Inferior parietal cortex (tissue), 1 donor: ENCODE results near the gene MIER2.
A peak's percentile ranks its signal among the peaks of the same experiment; 100 is the strongest.
"Not testable (repeated sequence)": the region's sequence is repeated elsewhere in the genome, so short reads cannot be mapped to it uniquely, and the experiment has no call there.

Experiments
- DNase-seq: peaks from one replicate; pipeline ENCODE4 v3.0.0-alpha.2; 2016; ENCODE audit errors: extremely low spot score

The MIER2 gene

DNA sequence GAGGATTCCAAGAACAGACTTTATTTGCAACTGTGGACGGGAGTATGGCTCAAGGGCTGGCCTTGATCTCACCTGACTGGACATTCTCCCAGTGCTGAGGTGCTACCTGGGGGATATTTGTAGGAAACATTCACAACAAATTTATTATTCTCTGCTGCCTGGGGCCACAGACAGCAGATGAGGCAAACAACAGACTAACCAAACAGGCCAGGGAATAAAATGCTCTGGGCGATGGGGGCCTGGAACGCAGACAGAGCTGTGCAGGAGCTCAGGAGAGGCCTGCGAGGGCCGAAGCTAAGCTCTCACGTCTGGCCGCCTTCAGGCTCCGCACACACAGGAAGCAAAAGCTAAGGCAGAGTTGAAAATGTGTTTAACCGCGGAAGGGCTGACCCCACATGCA, 61.2 kb downstream of the MIER2 start:
- DNase-seq, result no peak

DNA sequence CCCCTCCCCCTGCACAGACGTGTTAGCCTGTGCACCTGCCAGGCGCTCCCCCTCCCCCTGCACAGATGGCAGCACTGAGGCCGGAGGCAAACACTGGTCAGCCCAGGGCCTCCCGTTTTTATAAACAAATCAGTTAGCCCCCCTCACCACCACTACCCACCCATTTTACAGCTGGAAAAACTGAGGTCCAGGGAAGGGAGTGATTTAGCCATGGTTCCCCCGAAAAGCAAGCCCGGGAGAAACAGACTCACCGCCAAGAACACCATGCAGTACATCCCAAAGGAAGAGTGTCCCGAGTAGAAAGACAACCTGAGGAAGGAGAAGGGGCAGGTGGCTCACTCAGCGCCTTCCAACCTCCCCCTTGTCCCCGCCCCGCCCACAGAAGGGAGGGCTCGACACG, 62.1 kb downstream of the MIER2 start:
- no peak for DNase-seq

DNA sequence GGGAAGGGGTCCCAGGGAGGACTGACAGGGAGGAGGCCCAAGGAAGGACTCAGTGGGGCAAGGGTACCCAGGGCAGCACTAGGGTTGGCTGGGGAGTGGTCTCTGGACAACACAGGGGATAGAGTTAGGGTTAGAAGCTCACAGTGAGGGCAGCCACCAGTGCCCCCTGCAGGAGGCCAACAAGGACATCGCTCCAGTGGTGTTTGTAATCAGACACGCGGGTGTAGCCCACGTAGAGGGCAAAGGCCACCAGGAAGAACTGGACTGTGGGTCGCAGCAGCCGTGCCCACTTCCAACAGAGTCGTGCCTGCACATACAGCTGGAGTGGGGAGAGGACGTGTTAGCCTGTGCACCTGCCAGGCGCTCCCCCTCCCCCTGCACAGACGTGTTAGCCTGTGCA, 62.6 kb downstream of the MIER2 start:
- no peak for DNase-seq

DNA sequence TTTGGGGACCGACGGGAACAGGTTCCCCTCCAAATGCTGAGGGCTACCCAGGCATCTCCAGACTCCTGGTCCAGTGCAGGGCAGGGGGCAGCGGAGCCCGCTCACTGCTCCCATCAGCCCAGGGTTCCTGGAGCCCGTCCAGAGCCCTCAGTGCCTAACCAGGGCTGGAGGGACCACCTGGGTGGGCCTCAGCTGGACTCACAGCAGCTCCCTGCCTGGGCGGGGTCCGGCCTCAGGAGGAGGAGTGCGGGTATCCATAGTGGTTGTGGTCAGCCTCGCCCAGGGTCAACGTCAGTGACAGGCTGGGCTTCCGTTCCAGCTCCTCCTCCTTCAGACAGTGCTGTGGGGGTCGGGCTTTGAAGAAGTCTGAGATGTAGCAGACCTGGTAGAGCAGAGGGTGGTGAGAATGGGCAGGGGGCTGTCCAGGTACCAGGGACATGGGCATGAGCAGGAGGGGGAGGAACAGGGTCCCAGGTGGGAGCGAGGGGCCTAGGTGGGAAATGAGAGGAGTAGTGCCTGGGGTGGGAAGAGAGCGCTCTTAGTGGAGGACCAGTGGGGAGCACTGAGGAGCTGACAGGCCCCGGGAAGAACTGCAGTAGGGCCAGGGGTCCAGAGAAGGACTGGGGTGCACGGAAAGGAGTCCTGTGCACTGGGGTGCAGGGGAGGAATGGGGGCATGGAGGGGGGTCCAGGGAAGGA, 63.3 kb downstream of the MIER2 start:
- no peak for DNase-seq

DNA sequence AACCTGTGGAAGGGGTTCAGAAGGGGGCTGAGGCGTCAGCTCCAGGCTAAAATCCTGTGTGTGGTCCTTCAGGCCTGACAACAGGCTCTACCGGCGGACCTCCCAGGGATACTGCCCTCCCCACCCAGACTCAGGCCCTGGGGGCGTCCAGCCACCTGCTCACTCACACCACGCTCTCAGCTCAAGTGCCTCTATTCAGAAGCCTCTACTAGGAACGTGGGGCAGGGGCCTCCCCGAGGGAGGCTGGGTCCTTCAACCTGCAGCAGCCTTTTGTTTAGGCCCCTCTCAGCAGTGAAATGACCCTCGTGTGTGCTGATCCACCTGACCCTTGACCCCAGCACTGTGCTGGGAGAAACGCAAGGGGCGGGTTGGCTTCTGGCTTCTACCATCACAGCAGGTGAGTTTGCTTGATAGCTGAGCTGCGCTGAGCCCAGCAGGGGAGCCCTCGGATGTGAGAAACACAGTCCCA, 64.0 kb downstream of the MIER2 start:
- DNase-seq, result no peak

DNA sequence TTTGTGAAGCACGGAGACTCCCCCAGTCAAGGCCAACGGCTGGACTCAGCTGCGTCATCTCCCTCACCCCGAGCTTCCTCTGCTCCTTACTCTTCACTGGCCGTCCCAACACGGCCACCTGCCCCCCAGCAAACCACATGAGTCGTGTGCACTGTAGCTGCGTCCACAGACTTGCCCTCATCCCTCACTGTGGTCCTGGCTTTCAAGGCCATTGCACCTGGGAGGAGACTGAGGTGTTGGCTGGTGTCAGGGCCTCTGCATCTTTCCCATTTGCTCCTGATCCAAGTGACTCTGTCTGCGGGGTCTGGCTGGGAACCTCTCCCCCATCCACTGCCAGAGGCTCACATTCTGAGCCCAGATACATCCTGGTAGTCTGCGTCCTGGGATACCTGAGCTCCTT, 64.9 kb downstream of the MIER2 start:
- DNase-seq, result no peak

DNA sequence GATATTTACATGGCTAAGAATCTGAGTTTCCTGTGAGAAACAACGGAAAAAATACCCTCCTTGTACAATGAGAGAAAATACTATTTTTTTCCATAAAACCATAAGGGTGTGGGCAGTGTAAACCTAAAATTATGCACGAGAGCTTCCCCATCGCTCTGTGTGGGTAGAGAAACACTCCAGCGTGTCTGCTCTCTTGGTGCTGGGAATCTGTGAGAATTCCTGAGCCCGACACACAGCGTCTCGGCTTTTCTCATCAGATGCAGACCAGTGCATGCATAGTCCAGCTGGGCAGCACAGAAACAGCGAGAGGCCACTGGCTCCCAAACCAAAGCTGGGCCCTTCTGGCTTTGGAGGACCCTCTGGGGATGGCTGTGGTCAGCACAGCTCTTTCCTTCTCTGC, 65.4 kb downstream of the MIER2 start:
- DNase-seq, result peak; percentile 35

DNA sequence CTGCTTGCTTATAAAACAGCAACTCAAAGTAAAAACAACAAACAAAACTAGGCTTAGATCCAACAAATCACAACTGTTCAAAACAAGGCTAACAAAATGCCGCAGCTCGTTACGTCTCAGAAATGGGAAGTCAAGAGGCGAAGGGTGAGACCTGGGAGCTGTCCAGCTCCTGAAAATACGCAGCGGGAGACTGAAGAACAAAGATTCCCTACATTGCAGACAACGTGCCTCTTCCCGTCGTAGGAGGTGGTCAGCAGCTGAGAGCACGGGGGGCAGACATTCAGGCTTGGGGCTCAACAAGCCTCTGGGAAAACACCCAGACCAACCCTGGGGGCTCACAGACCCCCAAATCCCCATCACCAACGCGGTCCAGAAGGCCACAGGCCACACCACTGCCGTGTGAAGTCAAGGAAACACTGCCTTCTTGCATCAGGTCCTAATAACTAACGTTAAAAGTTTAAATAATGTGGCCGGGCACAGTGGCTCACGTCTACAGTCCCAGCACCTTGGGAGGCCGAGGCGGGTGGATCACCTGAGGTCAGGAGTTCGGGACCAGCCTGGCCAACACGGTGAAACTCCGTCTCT, 66.9 kb downstream of the MIER2 start:
- no peak for DNase-seq

DNA sequence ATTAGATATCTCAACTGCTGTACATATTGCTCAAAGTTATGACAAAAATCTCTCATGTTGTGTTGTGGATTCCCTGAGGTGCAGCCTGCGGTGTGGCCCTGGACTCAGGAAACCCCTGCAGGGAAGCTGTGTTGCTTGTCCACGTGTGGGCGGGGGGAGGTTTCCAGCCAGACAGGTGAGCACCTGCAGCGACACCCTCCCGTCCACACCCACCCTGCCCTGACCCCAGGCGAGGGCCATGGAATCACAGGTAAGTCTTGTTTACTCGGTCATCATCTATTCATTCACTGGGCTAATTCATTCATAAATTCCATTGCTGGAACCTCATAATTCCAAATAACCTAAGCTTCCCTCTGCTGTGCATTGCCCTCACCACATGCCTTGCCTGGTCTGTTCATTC, 67.5 kb downstream of the MIER2 start:
- no peak for DNase-seq

DNA sequence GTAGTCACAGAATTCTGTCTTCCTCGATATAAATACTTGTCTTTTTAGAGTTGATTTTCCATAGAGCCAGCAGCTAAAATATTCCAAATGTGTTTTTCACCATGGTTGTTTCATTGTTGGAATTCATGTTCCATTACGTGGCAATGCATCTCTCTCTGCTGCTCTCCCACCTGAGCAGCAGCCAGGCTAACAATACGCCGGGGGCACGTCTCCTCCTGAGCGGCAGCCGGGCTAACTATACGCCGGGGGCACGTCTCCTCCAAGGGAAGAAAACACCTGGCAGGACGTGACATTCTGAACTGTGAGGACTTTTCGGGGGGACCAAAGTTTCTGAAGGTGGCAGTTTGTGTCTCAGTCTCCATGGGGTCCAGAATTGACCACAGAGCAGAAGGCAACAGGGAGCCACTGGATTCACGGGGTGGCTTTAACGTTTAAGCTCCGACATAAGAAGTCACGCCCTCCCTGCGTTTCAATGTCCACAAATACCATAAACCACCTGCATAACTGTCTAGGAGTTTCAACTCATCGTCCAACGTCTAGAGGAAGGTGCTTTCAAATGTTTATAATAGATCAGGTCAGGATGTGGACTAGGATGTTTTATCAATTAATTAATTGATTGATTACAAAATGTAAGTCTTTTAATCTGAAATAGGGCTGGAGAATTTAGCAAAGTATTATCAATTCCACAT, 68.5 kb downstream of the MIER2 start:
- no peak for DNase-seq

DNA sequence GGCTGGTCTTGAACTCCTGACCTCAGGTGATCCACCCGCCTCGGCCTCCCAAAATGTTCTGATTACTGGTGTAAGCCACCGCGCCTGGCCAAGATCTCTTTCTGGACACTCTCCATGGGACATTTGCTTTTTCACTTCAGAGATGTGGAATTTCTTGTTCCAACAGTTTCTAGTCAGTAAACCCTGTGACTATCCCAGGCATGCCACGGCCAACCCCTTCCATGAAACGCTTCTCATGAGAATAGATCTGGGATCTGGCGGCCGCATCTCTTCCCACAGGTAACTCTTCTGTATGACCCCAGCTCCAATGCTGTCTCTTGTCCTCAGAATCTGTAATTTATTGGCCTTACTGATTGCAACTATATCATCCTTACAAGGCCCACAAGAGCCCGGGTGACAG, 69.6 kb downstream of the MIER2 start:
- no peak for DNase-seq

DNA sequence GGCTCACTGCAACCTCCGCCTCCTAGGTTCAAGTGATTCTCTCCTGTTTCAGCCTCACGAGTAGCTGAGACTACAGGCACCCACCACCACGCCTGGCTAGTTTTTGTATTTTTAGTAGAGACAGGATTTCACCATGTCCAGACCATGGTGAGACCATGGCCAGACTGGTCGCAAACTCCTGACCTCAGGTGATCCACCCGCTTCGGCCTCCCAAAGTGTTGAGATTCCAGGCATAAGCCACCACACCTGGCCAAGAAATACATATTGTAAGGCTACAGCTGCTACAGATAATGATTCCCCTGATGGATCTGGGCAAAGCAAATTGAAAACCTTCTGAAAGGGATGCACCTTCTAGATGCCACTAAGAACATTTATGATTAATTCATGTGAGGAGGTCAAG, 71.2 kb downstream of the MIER2 start:
- no peak for DNase-seq

DNA sequence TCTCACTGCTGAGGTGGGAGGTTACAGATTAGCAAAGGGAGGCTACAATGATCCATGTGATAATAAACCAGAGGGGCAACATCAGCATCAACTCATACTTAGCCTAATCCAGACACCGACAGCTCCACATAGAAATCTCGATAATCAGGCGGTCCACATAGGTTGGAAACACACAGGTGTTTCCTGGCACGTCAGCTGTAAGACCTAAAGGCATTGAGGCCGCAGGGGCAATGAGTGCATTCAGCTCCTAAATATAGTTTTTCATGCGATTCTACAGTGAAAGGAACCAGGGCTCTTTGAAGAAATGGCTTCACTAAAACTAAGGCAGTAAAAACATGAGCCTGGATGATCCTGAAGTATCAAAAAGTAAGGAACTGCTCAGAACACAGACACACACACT, 72.7 kb downstream of the MIER2 start:
- no peak for DNase-seq

DNA sequence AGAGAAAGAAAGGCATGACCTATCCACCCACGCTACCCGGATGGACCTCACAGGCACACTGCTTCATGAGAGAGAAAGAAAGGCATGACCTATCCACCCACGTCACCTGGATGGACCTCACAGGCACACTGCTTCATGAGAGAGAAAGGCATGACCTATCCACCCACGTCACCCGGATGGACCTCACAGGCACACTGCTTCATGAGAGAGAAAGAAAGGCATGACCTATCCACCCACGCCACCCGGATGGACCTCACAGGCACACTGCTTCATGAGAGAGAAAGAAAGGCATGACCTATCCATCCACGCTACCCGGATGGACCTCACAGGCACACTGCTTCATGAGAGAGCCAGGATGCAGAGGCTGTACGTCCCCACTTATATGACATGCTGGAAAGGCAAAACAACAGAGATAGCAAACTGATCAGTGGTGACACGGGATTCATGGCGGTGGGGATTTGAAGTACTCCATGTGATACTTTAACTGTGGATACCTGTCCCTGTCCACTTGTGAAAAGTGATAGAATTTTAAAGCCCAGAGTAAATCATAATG, 73.8 kb downstream of the MIER2 start:
- not testable (repeated sequence) for DNase-seq

DNA sequence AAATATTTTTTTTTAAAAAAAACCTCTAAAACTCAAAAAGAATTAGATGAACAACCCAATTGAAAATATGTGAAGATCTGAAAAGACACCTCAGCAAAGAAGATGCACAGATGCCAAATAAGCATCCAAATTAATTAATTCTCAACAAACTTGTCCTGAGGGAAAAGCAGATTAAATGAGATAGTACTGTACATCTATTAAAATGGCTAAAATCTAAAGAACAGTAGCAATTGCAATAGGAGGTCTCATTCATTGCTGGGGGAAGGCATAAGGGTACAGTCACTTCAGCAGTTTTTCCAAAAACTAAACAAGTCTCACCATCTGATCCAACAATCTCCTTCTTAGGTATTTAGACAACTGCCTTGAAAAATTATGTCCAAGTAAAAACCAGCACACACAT, 75.4 kb downstream of the MIER2 start:
- DNase-seq, result no peak

DNA sequence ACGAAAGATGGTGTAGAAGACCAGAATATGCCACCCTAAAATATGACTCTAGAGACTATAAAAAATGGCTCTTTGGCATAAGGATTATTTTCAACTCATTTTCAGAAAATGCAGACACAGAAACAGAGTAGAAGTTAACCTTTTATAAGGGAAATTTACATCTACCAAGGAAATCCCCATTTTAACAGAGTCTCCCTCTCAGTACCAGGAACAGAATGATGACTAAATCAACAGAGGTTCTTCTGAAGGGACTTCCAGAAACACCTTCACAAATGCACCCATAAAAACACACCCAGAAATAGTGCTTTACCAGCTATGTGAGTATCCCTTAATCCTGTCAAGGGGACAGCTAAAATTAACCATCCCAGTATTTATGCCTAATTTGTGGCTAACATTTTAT, 82.5 kb downstream of the MIER2 start:
- no peak for DNase-seq

DNA sequence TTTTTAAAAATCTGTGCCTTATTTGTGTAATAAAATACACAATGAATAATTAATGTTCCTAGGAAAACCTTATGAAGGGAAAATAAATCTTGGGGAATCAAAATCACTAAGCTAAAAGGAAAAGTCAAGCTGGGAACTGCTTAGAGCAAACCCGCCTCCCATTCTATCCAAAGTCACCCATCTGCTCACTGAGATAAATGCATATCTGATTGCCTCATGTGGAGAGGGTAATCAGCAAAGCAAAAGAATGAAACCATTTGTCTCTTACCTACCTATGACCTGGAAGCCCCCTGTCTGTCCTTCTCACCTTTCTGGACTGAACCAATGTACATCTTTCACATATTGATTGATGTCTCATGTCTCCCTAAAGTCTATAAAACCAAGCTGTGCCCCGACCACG, 87.8 kb downstream of the MIER2 start:
- DNase-seq, result not testable (repeated sequence)
